K562 (cell line): Measurements from ENCODE around the gene NALCN.

Source experiments
- AFF4 ChIP-seq: sonication (generic); formaldehyde crosslinking; IDR thresholded peaks from 2 replicates; pipeline ENCODE4 v1.8.0; 2023; ENCODE audit warnings: mild to moderate bottlenecking, missing genetic modification reagents
- ATF2 ChIP-seq: sonication (generic); formaldehyde crosslinking; IDR thresholded peaks from 2 replicates; pipeline ENCODE4 v1.8.1; 2022; ENCODE audit warnings: missing genetic modification reagents
- CTCF ChIP-seq, 3 experiments: IDR thresholded peaks in 2 of 3; conservative IDR thresholded peaks in 1 of 3; 2 replicates each; pipeline ENCODE4 v1.5.1; 2011 to 2012; ENCODE audit warnings: low read length in 3 of 3, mild to moderate bottlenecking in 3 of 3, control low read depth in 2 of 3, improper control_type of control experiment in 1 of 3, inconsistent platforms in 1 of 3, low read depth in 1 of 3, mixed read lengths in 1 of 3, moderate library complexity in 1 of 3; ENCODE audit not compliant: insufficient read depth in 2 of 3
- E2F5 ChIP-seq: sonication (generic); formaldehyde crosslinking; IDR thresholded peaks from 2 replicates; pipeline ENCODE4 v1.8.0; 2022; ENCODE audit warnings: mild to moderate bottlenecking, missing genetic modification reagents
- NR2F6 ChIP-seq: fragments of 450-650 bp; formaldehyde crosslinking; IDR thresholded peaks from 2 replicates; pipeline ENCODE4 v1.4.0; 2020; ENCODE audit warnings: mild to moderate bottlenecking
- STAT6 ChIP-seq: sonication (generic); formaldehyde crosslinking; IDR thresholded peaks from 2 replicates; pipeline ENCODE4 v1.8.1; 2023; ENCODE audit warnings: mild to moderate bottlenecking, missing genetic modification reagents
- ZNF609 ChIP-seq: sonication (generic); formaldehyde crosslinking; IDR thresholded peaks from 2 replicates; pipeline ENCODE4 v1.8.1; 2023; ENCODE audit warnings: missing genetic modification reagents, mild to moderate bottlenecking, borderline replicate concordance

- TF ChIP-seq CTCF (IDR thresholded peaks at IDR 0.05 in 2 of 3, conservative IDR thresholded peaks at IDR 0.05 in 1 of 3; ENCODE audit: insufficient read depth in 2 of 3, low read depth in 1 of 3, low read length in 3 of 3) (no peak), AFF4 (no peak), STAT6 (no peak), E2F5 (CRISPR knock-in tag) (no peak), ATF2 (CRISPR knock-in tag) (no peak), NR2F6 (CRISPR knock-in tag) (no peak), ZNF609 (CRISPR knock-in tag) (no peak)
These were observed 31.5 kb upstream of the NALCN start for GRCh38 chr13:101447852-101448251.
